22Rv1 (cell line): Measurements from ENCODE around the gene MVK.

Experiments
- ZFX ChIP-seq: fragments of 450-650 bp; IDR thresholded peaks from 2 replicates; pipeline ENCODE4 v1.6.1; 2017; ENCODE audit warnings: antibody characterized with exemption, borderline replicate concordance
- TF ChIP-seq, protein P1 (sequence below): fragments of 450-650 bp; IDR thresholded peaks from 2 replicates; pipeline ENCODE4 v1.5.1; 2017; ENCODE audit warnings: mild to moderate bottlenecking

GRCh38 chr12:109571773-109572505 lies 1.7 kb upstream of the MVK start:
- TF ChIP-seq, protein P1, sequence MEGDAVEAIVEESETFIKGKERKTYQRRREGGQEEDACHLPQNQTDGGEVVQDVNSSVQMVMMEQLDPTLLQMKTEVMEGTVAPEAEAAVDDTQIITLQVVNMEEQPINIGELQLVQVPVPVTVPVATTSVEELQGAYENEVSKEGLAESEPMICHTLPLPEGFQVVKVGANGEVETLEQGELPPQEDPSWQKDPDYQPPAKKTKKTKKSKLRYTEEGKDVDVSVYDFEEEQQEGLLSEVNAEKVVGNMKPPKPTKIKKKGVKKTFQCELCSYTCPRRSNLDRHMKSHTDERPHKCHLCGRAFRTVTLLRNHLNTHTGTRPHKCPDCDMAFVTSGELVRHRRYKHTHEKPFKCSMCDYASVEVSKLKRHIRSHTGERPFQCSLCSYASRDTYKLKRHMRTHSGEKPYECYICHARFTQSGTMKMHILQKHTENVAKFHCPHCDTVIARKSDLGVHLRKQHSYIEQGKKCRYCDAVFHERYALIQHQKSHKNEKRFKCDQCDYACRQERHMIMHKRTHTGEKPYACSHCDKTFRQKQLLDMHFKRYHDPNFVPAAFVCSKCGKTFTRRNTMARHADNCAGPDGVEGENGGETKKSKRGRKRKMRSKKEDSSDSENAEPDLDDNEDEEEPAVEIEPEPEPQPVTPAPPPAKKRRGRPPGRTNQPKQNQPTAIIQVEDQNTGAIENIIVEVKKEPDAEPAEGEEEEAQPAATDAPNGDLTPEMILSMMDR: no peak
- no peak for TF ChIP-seq ZFX
